HG03280 (cell line): ENCODE data around the gene PACS1.
A peak's percentile ranks its signal among the peaks of the same experiment; 100 is the strongest.
"Not testable (repeated sequence)": the region's sequence is repeated elsewhere in the genome, so short reads cannot be mapped to it uniquely, and the experiment has no call there.

ENCODE experiments used
- ATAC-seq: cut with Tn5 transposase; IDR thresholded peaks from one replicate; pipeline ENCODE4 v1.9.1; 2021; ENCODE audit warnings: mild to moderate bottlenecking, moderate library complexity; ENCODE audit not compliant: unreplicated experiment

Gene PACS1

DNA sequence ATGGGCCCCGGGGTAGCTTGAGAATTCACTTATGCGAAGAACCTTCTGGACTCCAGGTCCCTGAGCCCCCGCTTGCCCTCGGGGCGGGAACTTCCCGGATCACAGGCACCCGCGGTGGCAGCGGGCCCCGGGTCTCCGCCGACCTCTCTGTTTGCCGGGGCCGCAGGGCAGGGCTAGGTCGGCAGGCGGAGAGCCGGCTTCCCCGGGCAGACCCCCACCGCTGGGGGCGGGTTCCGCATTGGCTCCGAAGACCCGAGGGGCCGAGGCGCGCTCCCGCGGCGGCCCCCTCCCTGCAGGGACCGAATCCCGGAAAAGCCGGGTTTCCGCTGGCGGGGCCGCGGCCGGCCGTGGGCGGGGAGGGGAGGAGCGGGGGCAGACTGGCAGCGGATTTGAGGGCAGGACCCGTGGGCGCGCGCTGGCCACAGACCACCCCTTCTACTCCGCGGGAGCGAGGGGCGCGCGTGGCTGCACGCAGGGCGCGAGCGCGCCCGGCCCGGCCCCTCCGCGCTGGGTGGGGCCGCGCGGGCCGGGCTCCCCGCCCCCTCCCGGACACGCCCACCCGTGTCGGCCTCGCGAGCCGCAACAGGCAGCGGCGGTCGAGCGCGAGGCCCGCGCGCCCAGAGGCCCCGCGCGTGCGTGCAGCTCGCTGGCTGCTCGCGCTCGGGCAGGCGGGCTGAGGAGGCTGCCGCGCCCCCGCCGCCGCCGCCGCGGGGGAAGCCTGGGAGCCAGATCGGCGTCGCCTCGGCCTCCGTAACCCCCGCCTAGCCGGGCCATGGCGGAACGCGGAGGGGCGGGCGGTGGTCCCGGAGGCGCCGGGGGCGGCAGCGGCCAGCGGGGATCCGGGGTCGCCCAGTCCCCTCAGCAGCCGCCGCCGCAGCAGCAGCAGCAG is at the start of gene PACS1:
TSS of gene PACS1 (plus strand) at position 558 of the 889 bp plus-strand sequence. CDS start at position 773, 215 bp downstream.
- ATAC-seq = peak; percentile 54

DNA sequence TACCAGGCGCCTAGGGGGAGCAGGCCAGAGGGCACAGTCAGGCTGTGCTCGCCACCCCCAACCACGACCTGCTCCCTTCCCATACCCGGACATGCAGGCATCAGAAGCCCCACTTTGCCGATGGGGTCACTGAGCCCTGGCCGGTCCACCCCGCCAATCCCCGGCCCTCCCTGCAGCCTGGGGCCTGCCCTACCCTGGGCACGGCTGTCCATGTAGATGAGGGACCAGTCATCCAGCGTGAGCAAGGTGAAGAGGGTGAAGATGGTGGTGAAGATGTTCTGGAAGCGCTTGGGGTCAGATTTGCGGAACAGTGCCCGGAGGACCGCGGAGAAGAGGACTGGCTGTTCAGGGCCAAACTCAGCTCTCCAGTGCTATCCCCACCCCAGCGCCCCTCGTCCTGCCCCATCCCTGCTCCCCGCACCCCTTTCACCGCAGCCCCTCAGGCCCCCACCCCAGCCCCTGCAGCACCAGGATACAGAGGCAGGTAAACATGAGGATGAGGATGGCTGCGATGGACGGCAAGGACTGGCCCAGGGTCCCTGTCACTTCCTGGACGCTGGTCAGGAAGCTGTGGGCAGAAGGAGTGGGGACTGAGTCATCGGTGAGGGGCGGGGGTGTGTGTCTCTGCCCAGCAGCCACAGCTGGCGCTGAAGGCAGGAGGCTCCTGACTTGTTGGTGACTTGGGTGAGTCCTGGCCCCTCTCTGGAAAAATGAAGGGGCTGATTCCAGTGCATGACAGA is 49.3 kb upstream of the PACS1 start:
- ATAC-seq = no peak

DNA sequence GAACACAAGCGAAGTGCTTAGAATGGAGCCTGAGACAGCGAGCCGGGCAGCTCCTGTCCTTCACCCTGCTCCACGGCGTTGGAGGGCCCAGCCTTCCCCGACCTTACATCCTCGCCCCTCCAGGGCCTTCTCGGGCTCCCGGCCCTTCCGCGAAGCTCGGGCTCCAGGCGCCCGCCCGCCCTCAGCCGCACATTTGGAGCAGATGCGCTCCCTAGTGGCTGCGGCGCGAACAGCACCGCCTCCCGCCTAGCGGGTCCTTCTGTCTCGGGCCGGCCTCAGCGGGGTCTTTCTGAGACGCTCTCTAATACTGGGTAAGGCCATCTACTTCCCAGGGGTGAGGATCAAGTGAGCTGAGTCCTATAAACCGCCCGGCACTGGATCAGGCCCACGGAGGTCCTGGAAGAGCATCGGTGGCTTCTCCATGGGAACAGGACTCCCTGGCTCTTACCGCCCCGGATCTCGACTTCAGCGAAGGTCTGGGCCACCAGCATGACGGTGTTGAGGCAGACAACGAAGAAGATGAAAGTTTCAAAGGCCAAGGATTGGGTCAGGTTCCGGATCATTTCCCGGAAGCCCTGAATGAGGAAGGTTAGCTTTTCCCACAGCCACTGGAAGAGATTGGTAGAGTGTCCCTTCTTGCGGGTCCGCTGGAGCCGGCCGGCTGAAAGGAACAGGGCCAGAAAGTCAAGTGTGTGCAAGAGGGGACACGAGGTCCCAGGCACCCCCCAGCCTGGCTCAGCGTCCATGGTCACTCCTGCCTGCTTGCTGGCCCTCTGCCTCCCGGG is 47.5 kb upstream of the PACS1 start:
- no peak for ATAC-seq

DNA sequence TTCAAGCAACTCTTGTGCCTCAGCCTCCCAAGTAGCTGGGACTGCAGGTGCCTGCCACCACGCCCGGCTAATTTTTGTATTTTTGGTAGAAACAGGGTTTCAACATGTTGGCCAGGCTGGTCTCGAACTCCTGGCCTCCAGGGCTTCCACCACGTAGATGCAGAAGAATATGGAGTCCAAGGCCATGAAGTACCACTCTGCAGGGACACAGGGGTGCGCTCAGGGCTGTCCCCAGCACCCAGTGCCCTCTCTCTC is 47.0 kb upstream of the PACS1 start:
- not testable (repeated sequence) for ATAC-seq

DNA sequence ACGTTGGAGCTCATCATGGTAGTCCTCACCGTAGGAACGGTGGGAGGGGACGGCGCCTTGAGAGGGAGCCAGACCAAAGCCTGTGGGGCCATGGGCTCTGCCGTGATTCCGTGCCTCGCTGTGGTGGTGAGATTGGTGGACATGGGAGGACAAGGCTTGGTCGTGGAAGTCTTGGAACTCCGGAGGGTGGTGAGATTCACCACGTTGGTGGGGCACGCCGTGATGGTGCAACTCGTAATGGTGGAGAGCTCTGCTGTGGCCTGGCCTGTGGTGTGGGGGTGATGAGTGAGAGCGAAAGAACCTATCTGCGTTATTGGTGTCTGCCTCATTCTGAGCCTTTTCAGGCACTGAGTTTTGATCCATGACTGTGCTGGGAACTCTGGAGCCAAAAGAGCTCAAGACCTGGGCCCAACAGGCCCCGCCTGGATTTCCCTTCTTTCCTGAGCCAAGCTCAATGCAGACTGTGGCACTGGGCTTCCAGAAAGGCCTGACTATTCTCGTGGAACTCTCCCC is 44.0 kb upstream of the PACS1 start, which contains the start of gene CATSPER1:
TSS of gene CATSPER1 (minus strand) at position 463 of the 513 bp plus-strand sequence. CDS start at position 363, 100 bp downstream.
- ATAC-seq = no peak

DNA sequence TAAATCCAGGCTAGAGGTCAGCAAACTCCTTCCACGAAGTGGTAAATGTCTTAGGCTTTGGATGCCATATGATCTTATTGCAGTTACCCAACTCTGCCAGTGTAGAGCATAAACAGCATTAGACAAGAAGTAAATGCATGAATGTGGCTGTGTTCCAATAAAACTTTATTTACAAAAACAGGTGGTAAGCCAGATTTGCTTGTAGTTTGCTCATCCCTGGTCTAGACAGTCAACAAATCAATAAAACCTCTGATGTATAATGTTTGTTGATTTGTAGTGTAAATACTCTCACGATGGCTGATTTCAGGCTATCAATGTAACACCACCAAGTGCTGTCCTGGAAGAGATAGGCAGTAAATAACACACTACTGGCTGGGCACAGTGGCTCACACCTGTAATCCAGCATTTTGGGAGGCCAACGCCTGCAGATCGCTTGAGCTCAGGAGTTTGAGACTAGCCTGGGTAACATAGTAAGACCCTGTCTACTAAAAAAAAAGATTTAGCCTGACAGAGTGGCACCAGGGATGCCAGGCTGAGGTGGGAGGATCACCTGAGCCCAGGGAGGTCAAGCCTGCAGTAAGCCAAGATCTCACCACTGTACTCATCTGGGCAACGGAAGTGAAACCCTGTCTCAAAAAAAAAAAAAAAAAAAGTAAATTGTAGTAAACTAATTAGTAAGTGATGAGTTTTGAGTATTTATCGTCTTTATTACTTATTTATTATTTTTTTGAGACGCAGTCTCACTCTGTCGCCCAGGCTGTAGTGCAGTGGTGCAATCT is 36.9 kb upstream of the PACS1 start:
- no peak for ATAC-seq

DNA sequence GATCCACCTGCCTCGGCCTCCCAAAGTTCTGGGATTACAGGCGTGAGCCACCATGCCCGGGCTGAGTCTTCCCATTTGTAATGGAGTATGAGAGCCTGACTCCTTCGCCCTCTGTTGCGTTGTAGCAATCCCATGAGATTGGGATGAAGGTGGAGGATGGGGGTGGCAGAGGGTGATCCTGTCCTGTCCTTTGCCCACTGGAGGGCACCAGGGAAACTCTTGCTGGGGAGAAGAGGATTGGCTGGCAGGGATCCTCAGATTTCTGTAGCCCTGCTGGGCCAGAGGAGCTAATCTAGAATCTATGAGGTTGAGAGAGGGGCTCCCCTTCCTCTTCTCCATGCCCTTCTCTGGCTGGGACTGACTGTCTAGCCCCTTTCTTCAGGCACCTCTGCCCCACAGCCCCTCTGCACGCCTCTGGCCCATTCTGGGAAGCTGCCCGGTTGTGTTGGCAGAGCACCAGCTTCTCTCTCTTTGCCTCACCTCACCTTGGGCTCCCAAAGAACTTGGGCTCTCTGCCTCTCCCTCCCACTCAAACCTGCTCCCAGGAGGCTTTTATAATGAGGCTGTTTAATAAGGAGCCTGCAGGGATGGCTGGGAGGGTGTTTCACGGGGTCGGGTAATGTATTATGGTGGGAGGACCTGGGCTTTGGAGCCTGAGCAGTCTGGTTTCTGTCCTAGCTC is 34.3 kb upstream of the PACS1 start:
- no peak for ATAC-seq

DNA sequence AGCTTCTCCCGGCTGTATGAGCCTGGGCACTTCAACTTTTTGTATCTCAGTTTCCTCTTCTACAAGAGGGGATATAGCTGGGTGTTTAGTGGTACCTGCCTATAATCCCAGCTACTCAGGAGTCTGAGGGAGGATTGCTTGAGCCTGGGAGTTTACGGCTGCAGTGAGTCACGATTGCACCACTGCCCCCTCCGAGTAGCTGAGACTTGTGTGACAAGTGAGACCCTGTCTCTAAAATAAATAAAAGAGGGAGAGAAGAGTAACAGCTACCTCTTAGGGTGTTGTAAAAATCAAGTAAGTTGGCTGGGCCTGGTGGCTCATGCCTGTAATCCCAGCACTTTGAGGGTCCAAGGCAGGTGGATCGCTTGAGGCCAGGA is 33.8 kb upstream of the PACS1 start:
- no peak for ATAC-seq

DNA sequence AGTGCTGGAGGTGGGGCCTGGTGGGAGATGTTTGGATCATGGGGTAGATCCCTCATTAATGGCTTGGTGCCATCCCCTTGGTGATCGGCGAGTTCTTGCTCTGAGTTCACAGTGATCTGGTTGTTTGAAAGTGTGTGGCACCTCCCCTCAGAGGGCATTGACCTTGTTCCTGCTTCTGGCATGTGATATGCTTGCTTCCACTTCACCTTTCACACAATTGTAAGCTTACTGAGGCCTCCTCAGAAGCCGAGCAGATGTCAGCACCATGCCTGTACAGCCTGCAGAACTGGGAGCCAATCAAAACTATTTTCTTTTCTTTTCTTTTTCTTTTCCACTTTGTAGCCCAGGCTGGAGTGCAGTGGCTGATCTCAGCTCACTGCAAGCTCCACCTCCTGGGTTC is 32.7 kb upstream of the PACS1 start:
- no peak for ATAC-seq

DNA sequence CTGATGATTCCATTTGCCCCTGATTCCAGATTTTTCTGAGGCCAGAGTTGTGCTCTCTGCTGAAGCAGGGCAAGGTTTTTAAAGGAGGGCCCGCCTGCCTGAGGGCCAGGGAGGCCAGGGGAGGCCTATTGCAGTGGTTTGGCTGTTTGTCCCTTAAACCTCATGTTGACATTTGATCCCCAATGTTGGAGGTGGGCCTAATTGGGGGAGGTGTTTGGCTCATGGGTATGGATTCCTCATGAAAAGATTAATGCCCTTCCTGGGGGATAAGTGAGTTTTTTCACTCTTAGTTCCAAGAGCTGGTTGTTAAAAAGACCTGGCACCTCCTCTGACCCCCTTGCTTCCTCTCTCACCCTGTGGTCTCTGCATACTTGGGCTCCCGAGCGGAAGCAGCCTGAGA is 30.3 kb upstream of the PACS1 start:
- no peak for ATAC-seq

DNA sequence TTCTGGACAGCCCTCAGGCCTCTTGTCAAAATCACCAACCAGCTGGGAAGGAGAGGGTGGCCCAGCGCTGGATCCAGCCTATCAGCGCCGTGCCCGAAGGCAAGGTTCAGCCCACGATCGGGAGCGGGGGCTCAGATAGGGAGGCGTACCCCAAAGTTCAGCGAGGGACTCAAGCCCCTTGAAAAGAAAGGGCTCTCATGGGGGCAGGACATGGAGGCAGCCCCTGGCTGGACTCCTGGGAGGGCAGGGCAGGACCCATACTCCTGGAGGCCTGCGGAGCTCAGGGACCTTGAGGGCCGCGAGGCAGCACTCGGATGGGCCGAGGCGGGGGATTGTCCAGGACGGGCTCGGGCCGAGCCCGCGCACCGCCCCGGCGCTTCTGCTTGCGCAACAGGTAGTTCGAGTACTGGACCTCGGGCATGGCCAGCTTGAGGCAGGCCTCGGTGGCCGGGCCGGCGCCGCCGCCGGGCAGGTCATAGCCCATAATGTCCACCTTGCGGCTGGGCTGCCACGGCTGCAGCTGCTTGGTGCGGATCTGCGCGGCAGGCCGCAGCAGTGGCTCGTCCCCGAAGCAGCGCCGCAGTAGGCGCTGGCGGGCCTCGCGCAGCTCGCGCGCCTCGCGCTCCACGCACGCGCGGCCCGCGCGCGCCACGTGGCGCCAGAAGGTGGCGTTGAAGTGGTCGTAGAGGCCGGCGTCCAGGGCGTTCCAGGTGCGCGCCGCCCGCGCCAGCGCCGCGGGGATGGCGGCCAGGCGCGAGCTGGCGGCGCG is 27.7 kb upstream of the PACS1 start:
- no peak for ATAC-seq

DNA sequence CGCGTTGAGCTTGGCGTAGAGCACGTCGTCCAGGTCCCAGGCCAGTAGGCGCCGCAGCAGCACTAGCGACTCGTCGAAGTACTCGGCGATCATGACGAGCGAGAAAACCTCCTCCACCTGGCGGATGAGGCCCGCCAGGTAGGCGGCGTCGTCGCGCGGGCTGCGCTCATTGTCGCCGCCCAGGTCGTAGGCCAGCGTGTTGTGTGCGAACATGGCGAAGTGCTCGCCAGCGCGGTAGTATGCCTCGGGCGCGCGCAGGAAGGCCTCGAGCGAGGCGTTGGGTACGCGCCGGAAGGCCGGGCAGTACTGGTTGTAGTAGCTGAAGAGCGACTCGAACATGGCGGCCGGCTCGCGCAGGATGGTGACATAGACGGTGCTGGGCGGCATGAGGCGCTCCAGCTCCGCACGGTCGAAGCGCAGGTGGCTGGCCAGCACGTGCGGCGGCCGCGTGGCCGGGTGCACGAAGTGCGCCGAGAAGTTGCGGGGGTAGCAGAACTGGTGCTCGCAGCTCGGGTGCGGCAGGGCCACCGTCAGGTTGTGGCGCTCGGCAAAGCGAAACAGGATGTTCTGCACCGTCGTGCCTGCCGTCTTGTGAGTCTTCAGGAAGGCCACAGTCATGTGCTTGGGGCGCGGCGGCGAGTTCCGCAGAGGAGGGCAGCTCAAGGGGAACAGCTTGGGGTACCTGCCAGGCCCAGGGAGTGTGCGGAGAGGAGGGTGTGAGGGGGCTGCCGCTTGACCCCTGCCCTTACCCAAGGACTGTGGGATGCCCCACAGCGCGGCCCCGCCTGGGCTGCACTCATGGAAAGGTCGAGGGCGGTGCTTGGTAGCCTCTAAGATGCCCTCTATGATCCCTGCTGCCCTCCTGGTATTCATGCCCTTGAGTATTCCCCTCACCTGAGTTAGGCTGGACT is 26.8 kb upstream of the PACS1 start:
- ATAC-seq = no peak

DNA sequence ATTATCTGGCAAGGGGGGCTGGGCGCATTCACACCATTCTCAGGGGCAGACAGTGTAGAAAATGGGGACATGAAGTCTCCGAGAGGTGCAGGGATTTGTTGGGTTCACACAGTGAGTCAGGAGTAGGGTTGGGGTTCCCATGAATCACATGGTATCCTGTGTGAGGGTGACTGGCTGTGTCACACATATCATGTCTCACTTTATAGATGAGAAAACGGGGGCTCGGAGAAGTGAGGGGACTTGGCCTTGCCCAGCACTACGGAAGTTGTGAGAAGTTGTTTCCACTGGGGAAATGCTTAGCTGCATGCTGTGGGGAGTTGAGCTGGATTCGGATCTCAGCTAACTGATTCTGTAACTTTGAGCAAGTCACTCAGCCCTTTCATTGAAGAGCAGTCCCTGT is 25.3 kb upstream of the PACS1 start:
- ATAC-seq = no peak

DNA sequence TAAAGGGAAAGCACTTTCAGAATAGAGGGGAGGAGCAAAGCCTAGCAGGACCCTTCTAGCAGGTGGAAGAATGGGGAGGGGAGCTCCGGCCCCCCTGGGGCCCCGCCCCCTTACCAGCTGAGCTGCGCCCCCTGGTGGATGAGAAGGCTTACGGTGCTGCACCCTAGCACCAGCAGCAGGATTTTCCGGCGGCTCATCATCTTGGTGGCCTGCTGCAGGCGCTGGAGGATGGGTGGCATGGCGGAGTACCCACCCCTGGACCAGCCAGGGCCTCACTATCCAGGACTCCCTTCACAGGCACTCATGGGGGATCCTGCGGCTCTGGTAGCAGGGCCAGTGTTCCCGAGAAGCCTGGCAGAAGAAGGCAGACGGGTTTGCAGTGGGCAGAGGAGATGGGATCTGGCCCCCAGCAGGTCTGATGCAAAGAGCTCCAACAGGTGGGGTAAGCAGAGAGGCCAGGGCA is 24.9 kb upstream of the PACS1 start:
- ATAC-seq = no peak

DNA sequence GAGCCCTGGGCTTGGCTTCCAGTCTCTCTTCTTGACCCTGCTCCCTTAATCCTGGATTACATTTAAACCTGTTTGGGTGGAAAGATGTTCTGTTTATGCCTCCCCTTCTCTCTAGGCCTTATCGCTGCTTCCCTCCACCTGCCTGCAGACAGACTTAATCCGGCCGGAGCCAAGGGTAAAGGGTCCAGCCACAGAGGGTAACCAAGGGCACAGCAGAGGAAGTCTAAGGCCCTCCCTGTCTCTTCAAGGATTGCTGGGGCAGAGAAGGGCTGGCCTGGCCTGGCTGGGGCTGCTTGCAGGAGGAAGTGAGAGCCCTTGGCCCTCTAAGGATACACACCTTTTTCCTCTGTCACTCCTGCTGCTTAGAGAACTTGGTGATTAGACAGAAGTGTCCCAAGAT is 23.2 kb upstream of the PACS1 start:
- no peak for ATAC-seq

DNA sequence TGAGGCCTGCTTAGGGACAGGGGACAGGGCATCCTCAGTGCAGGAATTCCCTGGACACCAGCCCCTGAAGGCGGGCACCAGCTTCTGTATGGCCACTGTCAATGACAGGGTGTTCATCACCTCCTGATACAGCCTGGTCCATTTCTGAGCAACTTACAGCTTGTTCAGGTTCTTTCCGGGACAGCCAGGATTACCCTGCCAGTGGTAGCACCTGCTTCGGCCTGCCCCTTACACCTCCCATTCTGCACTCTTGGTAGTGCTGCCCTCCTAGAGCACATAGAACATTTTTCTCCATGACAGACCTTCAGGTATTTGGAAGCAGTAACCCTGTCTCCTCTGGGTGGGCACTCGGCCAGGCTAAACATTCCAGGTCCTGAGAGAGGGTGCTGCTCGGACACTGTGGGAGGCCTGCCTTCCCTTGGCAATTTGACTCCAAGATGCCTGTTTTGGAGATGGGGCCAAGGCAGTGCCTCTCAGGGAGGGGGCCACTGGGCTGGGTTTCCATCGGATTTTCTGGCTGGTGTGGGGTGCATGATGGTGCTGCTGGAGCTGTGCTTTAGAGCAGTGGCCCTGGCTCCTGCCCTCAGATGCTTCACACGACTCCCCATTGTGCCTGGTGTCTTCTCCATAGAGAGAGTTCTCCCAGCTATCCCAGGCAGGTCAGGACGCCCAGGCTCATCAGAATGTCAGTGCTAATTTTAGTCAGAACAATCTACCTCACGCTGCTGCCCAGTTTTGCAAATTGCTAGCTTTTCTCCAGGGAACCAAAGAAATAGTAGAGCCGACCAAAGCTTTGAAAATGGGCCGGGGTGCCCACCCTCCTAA is 22.3 kb upstream of the PACS1 start:
- ATAC-seq = no peak
